Hepatocyte (in vitro differentiated cells): ENCODE results near the gene BLM. TPM values are rescaled to one million over a fixed set of nuclear protein-coding genes. Genes with fewer than 3 reads are reported as not detected.

Experiments
- DNase-seq: peaks from one replicate; pipeline ENCODE4 v3.0.0-alpha.2; 2016; ENCODE audit warnings: low spot score
- H2AFZ ChIP-seq: fragments of 200-600 bp; sonication (generic); 2 replicates; pipeline ENCODE4 v1.6.0; 2016; ENCODE audit warnings: antibody characterized with exemption, mild to moderate bottlenecking
- H3K27ac ChIP-seq: fragments of 200-600 bp; sonication (generic); 2 replicates; pipeline ENCODE4 v1.5.1; 2016; ENCODE audit warnings: mild to moderate bottlenecking
- H3K27me3 ChIP-seq: fragments of 200-600 bp; sonication (generic); 2 replicates; pipeline ENCODE4 v1.6.1; 2016
- H3K36me3 ChIP-seq: fragments of 200-600 bp; sonication (generic); replicated peaks from 2 replicates; pipeline ENCODE4 v1.5.1; 2016; ENCODE audit warnings: low read depth; ENCODE audit not compliant: insufficient read depth
- H3K4me1 ChIP-seq: fragments of 200-600 bp; sonication (generic); 2 replicates; pipeline ENCODE4 v1.5.1; 2016; ENCODE audit warnings: mild to moderate bottlenecking, moderate library complexity; ENCODE audit not compliant: insufficient read depth
- H3K4me2 ChIP-seq: fragments of 200-600 bp; sonication (generic); 2 replicates; pipeline ENCODE4 v1.6.0; 2016
- H3K4me3 ChIP-seq: fragments of 200-600 bp; sonication (generic); 2 replicates; pipeline ENCODE4 v1.5.1; 2016; ENCODE audit warnings: mild to moderate bottlenecking
- H3K79me2 ChIP-seq: fragments of 200-600 bp; sonication (generic); 2 replicates; pipeline ENCODE4 v1.6.0; 2017; ENCODE audit warnings: mild to moderate bottlenecking
- H3K9me2 ChIP-seq: fragments of 200-600 bp; sonication (generic); replicated peaks from 2 replicates; pipeline ENCODE4 v1.6.0; 2017; ENCODE audit warnings: mild to moderate bottlenecking; ENCODE audit not compliant: insufficient read depth
- H3K9me3 ChIP-seq: fragments of 200-600 bp; sonication (generic); 2 replicates; pipeline ENCODE4 v1.5.1; 2016; ENCODE audit warnings: low read depth, mild to moderate bottlenecking
- H4K20me1 ChIP-seq: fragments of 200-600 bp; sonication (generic); 2 replicates; pipeline ENCODE4 v1.6.0; 2016; ENCODE audit warnings: mild to moderate bottlenecking; ENCODE audit not compliant: insufficient read depth, poor library complexity, severe bottlenecking
- EZH2 ChIP-seq: fragments of 200-600 bp; sonication (generic); IDR thresholded peaks from 2 replicates; pipeline ENCODE4 v1.6.1; 2016; ENCODE audit warnings: antibody characterized with exemption, mild to moderate bottlenecking, borderline replicate concordance
- EZH2phosphoT487 ChIP-seq: fragments of 200-600 bp; sonication (generic); IDR thresholded peaks from one replicate; pipeline ENCODE4 v1.6.1; 2018; ENCODE audit warnings: antibody characterized with exemption, mild to moderate bottlenecking, low read depth, moderate library complexity; ENCODE audit not compliant: unreplicated experiment, severe bottlenecking
- WGBS: methylation state at CpG from one replicate; pipeline ENCODE4 v1.1.6; 2016; ENCODE audit warnings: low lambda C conversion rate; ENCODE audit errors: missing lambda C conversion rate; 5-methylcytosine and 5-hydroxymethylcytosine counted together
- polyA plus RNA-seq: library from polyadenylated mRNA; unstranded; fragments of >200 nt; fragmentation: Nextera tagmentation; extraction: Ambion mirVana; gene quantifications from 2 replicates; pipeline ENCODE4 v1.2.1, GENCODE V29; 2016
- total RNA-seq: library from RNA; depleted of rRNA; stranded (reverse); fragments of >200 nt; gene quantifications from 2 replicates; pipeline ENCODE4 v1.2.3, GENCODE V29; 2014
- TF ChIP-seq, protein P1 (sequence below): fragments of 200-600 bp; sonication (generic); IDR thresholded peaks from 2 replicates; pipeline ENCODE4 v1.5.1; 2016; ENCODE audit warnings: antibody characterized with exemption, mild to moderate bottlenecking; ENCODE audit not compliant: poor library complexity

The BLM gene
- total and polyA plus RNA-seq, 2 experiments from 2014 or later: 1.7 to 3.5 TPM

- H3K4me1 ChIP-seq: no peaks in the 10 kb centered on the region
- H3K27me3 ChIP-seq: no peaks in the 10 kb centered on the region
- H3K9me2 ChIP-seq: no peaks in the 10 kb centered on the region
- H3K4me2 ChIP-seq: no peak overlapping the region
- no peaks in the 10 kb centered on the region for H3K79me2 ChIP-seq
- no peak for DNase-seq
- WGBS: 97% methylated on average over 3 of the region's 3 CpGs
- H3K36me3 ChIP-seq: no peaks in the 10 kb centered on the region
- H3K9me3 ChIP-seq: no peaks in the 10 kb centered on the region
- no peak overlapping the region for H2AFZ ChIP-seq
- H3K27ac ChIP-seq: no peak overlapping the region
- H4K20me1 ChIP-seq: no peaks in the 10 kb centered on the region
- TF ChIP-seq, protein P1, sequence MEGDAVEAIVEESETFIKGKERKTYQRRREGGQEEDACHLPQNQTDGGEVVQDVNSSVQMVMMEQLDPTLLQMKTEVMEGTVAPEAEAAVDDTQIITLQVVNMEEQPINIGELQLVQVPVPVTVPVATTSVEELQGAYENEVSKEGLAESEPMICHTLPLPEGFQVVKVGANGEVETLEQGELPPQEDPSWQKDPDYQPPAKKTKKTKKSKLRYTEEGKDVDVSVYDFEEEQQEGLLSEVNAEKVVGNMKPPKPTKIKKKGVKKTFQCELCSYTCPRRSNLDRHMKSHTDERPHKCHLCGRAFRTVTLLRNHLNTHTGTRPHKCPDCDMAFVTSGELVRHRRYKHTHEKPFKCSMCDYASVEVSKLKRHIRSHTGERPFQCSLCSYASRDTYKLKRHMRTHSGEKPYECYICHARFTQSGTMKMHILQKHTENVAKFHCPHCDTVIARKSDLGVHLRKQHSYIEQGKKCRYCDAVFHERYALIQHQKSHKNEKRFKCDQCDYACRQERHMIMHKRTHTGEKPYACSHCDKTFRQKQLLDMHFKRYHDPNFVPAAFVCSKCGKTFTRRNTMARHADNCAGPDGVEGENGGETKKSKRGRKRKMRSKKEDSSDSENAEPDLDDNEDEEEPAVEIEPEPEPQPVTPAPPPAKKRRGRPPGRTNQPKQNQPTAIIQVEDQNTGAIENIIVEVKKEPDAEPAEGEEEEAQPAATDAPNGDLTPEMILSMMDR: no peak
- TF ChIP-seq EZH2 (no peak), EZH2phosphoT487 (no peak)
- no peak overlapping the region for H3K4me3 ChIP-seq
These were observed 70.7 kb downstream of the BLM start for GRCh38 chr15:90787881-90788280.

DNA sequence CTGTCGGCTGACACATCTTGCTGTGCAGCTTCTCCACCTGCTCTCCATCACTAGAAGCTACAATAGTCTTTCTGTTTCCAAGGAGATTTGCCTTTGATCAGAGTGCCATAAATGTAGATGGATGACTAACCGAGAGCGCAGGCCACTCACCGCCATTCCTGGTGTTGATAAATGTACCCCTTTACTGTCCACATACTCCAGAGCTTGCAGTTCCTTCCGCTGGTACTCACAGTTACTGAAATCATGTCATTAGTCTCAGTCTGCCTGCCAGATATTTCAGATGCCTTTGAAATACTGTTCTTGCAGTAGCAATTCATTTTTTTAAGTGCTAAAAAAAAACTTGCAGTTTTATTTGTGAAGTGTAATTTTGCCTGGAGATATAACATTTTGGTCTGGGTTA is 72.3 kb downstream of the BLM start:
- H3K9me3 ChIP-seq: no peaks in the 10 kb centered on the region
- H2AFZ ChIP-seq: no peak overlapping the region
- TF ChIP-seq, protein P1: no peak
- TF ChIP-seq EZH2phosphoT487 (no peak), EZH2 (no peak)
- DNase-seq: no peak
- no peaks in the 10 kb centered on the region for H3K36me3 ChIP-seq
- no peaks in the 10 kb centered on the region for H3K27me3 ChIP-seq
- no peak overlapping the region for H3K4me2 ChIP-seq
- H3K27ac ChIP-seq: no peak overlapping the region
- H4K20me1 ChIP-seq: no peaks in the 10 kb centered on the region
- no peaks in the 10 kb centered on the region for H3K79me2 ChIP-seq
- H3K9me2 ChIP-seq: no peaks in the 10 kb centered on the region
- H3K4me1 ChIP-seq: no peaks in the 10 kb centered on the region
- WGBS: 54% methylated on average over 5 of the region's 5 CpGs
- H3K4me3 ChIP-seq: no peak overlapping the region

DNA sequence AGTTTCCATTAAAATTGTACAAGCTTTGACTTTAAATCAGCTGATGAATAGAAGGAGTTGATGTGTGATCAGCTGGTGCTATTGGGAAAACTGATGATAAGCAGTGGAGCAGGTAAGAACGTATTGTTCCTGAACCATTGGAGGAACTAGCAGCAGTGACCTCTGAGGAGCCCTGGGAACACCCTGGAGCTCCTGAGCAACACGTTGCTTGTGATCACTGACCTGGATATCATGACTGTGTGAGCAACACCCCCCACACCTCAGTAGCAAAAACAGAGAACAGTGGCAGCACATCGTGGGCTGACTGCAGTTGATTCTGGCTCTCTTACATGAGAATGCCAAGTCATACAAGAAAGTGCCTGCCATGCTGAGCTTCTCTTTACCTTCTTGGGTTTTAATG is 72.9 kb downstream of the BLM start:
- Histone ChIP-seq H3K9me2 (no peaks in the 10 kb centered on the region), H4K20me1 (no peaks in the 10 kb centered on the region), H3K27me3 (no peaks in the 10 kb centered on the region), H3K79me2 (no peaks in the 10 kb centered on the region), H3K27ac (no peak overlapping the region), H3K9me3 (no peaks in the 10 kb centered on the region), H2AFZ (no peak overlapping the region), H3K4me2 (no peak overlapping the region), H3K4me1 (no peaks in the 10 kb centered on the region), H3K4me3 (no peak overlapping the region), H3K36me3 (no peaks in the 10 kb centered on the region)
- WGBS: 52% methylated on average over 3 of the region's 3 CpGs
- peak; percentile 16 for DNase-seq
- TF ChIP-seq EZH2 (no peak), EZH2phosphoT487 (no peak)
- TF ChIP-seq, protein P1: no peak

GRCh38 chr15:90790561-90790960 is 73.4 kb downstream of the BLM start:
- Histone ChIP-seq H3K4me1 (no peaks in the 10 kb centered on the region), H3K27ac (no peak overlapping the region), H3K4me3 (no peak overlapping the region), H3K9me3 (no peaks in the 10 kb centered on the region), H3K4me2 (no peak overlapping the region), H3K36me3 (no peaks in the 10 kb centered on the region), H3K9me2 (no peaks in the 10 kb centered on the region), H2AFZ (no peak overlapping the region), H3K79me2 (no peaks in the 10 kb centered on the region), H3K27me3 (no peaks in the 10 kb centered on the region), H4K20me1 (no peaks in the 10 kb centered on the region)
- 86% methylated on average over 4 of the region's 4 CpGs for WGBS
- no peak for DNase-seq
- TF ChIP-seq, protein P1: no peak
- TF ChIP-seq EZH2 (no peak), EZH2phosphoT487 (no peak)
